Body of pancreas (tissue), 4 donors: Measurements from ENCODE around the gene REV3L.

Source experiments
- POLR2A ChIP-seq, 3 donors: fragments of 450-650 bp; IDR thresholded peaks; one replicate each; pipeline ENCODE4 v1.6.1; 2016; ENCODE audit warnings: antibody characterized with exemption in 3 of 3, mild to moderate bottlenecking in 2 of 3
- TF ChIP-seq, protein P1 (sequence below), 7 experiments: fragments of 450-650 bp in 4 of 7; fragments of 200-600 bp in 3 of 7; sonication (generic) in 3 of 7; IDR thresholded peaks; one replicate each; pipeline ENCODE4 v1.5.1; 2016 to 2019; ENCODE audit warnings: antibody characterized with exemption in 7 of 7

DNA sequence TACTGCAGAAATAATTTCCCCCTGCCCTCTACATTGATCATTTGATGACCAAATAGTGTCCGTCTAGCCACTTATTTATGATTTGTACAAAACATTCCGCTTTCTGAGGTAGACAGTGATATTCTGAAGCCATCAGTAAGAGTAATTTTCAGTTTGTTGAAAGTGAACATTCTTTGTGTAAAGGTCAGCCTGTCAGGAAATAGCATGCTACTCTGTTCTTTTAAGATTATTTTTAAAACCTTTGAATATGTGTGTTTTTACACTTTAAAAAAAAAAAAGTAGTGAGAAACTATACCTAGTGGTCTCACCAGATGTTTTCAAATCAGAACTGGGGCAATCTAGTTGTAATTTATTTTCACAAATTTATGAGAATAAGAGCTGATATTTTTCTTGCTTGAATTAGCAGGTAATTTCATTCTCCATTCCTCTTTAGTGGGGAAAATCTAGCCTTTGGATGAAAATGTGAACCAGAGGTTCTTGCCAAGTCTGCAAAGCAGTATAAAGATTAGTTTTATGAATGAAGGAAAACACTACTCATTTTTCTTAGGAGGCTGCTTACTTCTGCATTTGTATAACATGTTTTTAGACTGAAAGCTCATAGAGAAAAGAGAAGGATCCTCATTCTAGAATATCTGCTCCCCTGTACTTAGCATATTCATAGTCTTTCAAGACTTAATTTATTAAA lies 12.1 kb upstream of the REV3L start:
- TF ChIP-seq, protein P1, sequence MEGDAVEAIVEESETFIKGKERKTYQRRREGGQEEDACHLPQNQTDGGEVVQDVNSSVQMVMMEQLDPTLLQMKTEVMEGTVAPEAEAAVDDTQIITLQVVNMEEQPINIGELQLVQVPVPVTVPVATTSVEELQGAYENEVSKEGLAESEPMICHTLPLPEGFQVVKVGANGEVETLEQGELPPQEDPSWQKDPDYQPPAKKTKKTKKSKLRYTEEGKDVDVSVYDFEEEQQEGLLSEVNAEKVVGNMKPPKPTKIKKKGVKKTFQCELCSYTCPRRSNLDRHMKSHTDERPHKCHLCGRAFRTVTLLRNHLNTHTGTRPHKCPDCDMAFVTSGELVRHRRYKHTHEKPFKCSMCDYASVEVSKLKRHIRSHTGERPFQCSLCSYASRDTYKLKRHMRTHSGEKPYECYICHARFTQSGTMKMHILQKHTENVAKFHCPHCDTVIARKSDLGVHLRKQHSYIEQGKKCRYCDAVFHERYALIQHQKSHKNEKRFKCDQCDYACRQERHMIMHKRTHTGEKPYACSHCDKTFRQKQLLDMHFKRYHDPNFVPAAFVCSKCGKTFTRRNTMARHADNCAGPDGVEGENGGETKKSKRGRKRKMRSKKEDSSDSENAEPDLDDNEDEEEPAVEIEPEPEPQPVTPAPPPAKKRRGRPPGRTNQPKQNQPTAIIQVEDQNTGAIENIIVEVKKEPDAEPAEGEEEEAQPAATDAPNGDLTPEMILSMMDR (IDR thresholded peaks at IDR 0.05) = no peak
- no peak for TF ChIP-seq POLR2A (IDR thresholded peaks at IDR 0.05)
